IMR-90 (cell line): ENCODE measurements around the gene FMN2. TPM values are rescaled to one million over a fixed set of nuclear protein-coding genes. Genes with fewer than 3 reads are reported as not detected.
"Not testable (repeated sequence)": the region's sequence is repeated elsewhere in the genome, so short reads cannot be mapped to it uniquely, and the experiment has no call there.

Experiments
- ATAC-seq: fragments of 200-7000 bp; cut with Tn5 transposase; 2 replicates; pipeline ENCODE4 v1.9.1; 2020; ENCODE audit warnings: low read depth, mild to moderate bottlenecking, moderate library complexity
- BruUV-seq: library from RNA; stranded (reverse); fragments of 400-500 nt; replicated peaks from 2 replicates; lab custom pipeline; 2021; lab: Mats Ljungman, UMichigan
- CTCF ChIA-PET: fragments of 300-600 bp; formaldehyde crosslinking; extraction: SDS; loops from one replicate; lab custom pipeline; 2021; ENCODE audit warnings: antibody characterized with exemption; lab: Yijun Ruan, JAX
- POLR2A ChIA-PET: fragments of 300-600 bp; sonication (Branson Sonifier 250); formaldehyde crosslinking; loops from one replicate; lab custom pipeline; 2022; ENCODE audit warnings: antibody characterized with exemption; ENCODE audit not compliant: unreplicated experiment; lab: Charles Lee
- DNase-seq: peaks from one replicate; pipeline ENCODE4 v3.0.0; 2013
- H2AFZ ChIP-seq: replicated peaks from 2 replicates; pipeline ENCODE3; 2013; ENCODE audit warnings: low read length, mild to moderate bottlenecking; ENCODE audit not compliant: poor library complexity
- H2AK5ac ChIP-seq: 2 replicates; pipeline ENCODE4 v1.6.1; 2013; ENCODE audit warnings: low read depth, low read length, inconsistent platforms
- H2AK9ac ChIP-seq: replicated peaks from 2 replicates; pipeline ENCODE3; 2013; ENCODE audit warnings: mild to moderate bottlenecking, low read depth, low read length, moderate library complexity; ENCODE audit not compliant: poor library complexity
- H2BK120ac ChIP-seq: 2 replicates; pipeline ENCODE4 v1.6.1; 2013; ENCODE audit warnings: low read depth, low read length, inconsistent platforms
- H2BK15ac ChIP-seq: 3 replicates; pipeline ENCODE4 v1.6.1; 2013; ENCODE audit warnings: low read depth, low read length, inconsistent platforms
- H2BK20ac ChIP-seq: 2 replicates; pipeline ENCODE4 v1.6.1; 2013; ENCODE audit warnings: low read depth, mild to moderate bottlenecking, inconsistent platforms, low read length, moderate library complexity
- H2BK5ac ChIP-seq: 2 replicates; pipeline ENCODE4 v1.6.1; 2013; ENCODE audit warnings: mild to moderate bottlenecking, low read depth, low read length, inconsistent platforms; ENCODE audit not compliant: poor library complexity, severe bottlenecking
- H3K14ac ChIP-seq: replicated peaks from 2 replicates; pipeline ENCODE4 v1.6.1; 2013; ENCODE audit warnings: low read depth, low read length, inconsistent platforms
- H3K18ac ChIP-seq: 2 replicates; pipeline ENCODE4 v1.6.1; 2013; ENCODE audit warnings: low read depth, low read length, control low read depth
- H3K23ac ChIP-seq: 2 replicates; pipeline ENCODE4 v1.6.1; 2013; ENCODE audit warnings: low read depth, low read length, inconsistent platforms
- H3K27ac ChIP-seq: 2 replicates; pipeline ENCODE4 v1.5.1; 2013; ENCODE audit warnings: mild to moderate bottlenecking, control low read depth, low read length; ENCODE audit not compliant: insufficient read depth
- H3K27me3 ChIP-seq: 2 replicates; pipeline ENCODE4 v1.6.1; 2013; ENCODE audit warnings: low read length; ENCODE audit not compliant: control insufficient read depth, insufficient read depth
- H3K36me3 ChIP-seq: 2 replicates; pipeline ENCODE4 v1.6.1; 2013; ENCODE audit warnings: low read length, mixed read lengths; ENCODE audit not compliant: control insufficient read depth, insufficient read depth
- H3K4ac ChIP-seq: 2 replicates; pipeline ENCODE4 v1.6.1; 2013; ENCODE audit warnings: low read depth, low read length, inconsistent platforms
- H3K4me1 ChIP-seq: 2 replicates; pipeline ENCODE4 v1.6.1; 2013; ENCODE audit warnings: low read length, mixed read lengths; ENCODE audit not compliant: control insufficient read depth, insufficient read depth
- H3K4me2 ChIP-seq: 2 replicates; pipeline ENCODE4 v1.6.1; 2013; ENCODE audit warnings: low read depth, mild to moderate bottlenecking, control low read depth, low read length, moderate library complexity
- H3K4me3 ChIP-seq: 2 replicates; pipeline ENCODE4 v1.5.1; 2013; ENCODE audit warnings: low read depth, mild to moderate bottlenecking, control low read depth, low read length, moderate library complexity; ENCODE audit not compliant: insufficient read depth
- H3K56ac ChIP-seq: 2 replicates; pipeline ENCODE4 v1.6.1; 2013; ENCODE audit warnings: low read length, inconsistent platforms; ENCODE audit not compliant: insufficient read depth; ENCODE audit errors: extremely low read depth
- H3K79me1 ChIP-seq, 2 experiments: 2 replicates each; pipeline ENCODE4 v1.6.1; 2013; ENCODE audit warnings: low read length in 2 of 2, inconsistent platforms in 1 of 2, low read depth in 1 of 2
- H3K9ac ChIP-seq: 2 replicates; pipeline ENCODE4 v1.6.1; 2013; ENCODE audit warnings: low read depth, low read length, control low read depth
- H3K9me1 ChIP-seq: 2 replicates; pipeline ENCODE4 v1.6.1; 2013; ENCODE audit warnings: low read length, inconsistent platforms; ENCODE audit not compliant: insufficient read depth
- H3K9me3 ChIP-seq: 2 replicates; pipeline ENCODE4 v1.6.1; 2013; ENCODE audit warnings: low read length; ENCODE audit not compliant: control insufficient read depth, insufficient read depth
- H4K20me1 ChIP-seq: 2 replicates; pipeline ENCODE4 v1.6.1; 2013; ENCODE audit warnings: low read length, inconsistent platforms; ENCODE audit not compliant: insufficient read depth
- H4K5ac ChIP-seq: 2 replicates; pipeline ENCODE4 v1.6.1; 2013; ENCODE audit warnings: mild to moderate bottlenecking, low read depth, low read length, control low read depth
- H4K8ac ChIP-seq, 2 experiments: 2 replicates each; pipeline ENCODE4 v1.6.1; 2013; ENCODE audit warnings: low read depth in 2 of 2, low read length in 2 of 2, control low read depth in 1 of 2, inconsistent platforms in 1 of 2
- H4K91ac ChIP-seq: 2 replicates; pipeline ENCODE4 v1.6.1; 2013; ENCODE audit warnings: low read depth, low read length, inconsistent platforms; ENCODE audit not compliant: insufficient read depth
- WGBS, 2 experiments: methylation state at CpG; one replicate each; pipeline versions ENCODE4 v1.1.5 to v1.1.7; 2013; ENCODE audit warnings: missing lambda C conversion rate in 2 of 2; ENCODE audit not compliant: insufficient read length in 1 of 2; ENCODE audit errors: extremely low coverage in 2 of 2; 5-methylcytosine and 5-hydroxymethylcytosine counted together
- dilution Hi-C: fragments of 300-500 bp; cut with HindIII; formaldehyde crosslinking; loops from one replicate; pipeline ENCODE4 v1.14.3; 2018; ENCODE audit warnings: low sequenced_read_pairs; ENCODE audit not compliant: unreplicated experiment
- in situ Hi-C: fragments of 300-500 bp; cut with MboI; formaldehyde crosslinking; loops from 3 replicates; pipeline ENCODE4 v1.14.3; 2019; ENCODE audit warnings: low sequenced_read_pairs, inconsistent platforms, mixed read lengths
- intact Hi-C: fragments of 100-400 bp; cut with micrococcal nuclease; formaldehyde crosslinking; loops from 2 replicates; pipeline ENCODE4 v1.10.0; 2022
- polyA plus RNA-seq, 3 experiments: library from polyadenylated mRNA; depleted of rRNA; stranded (reverse); fragments of >200 nt; gene quantifications; 2 replicates each; pipeline ENCODE4 v1.2.3, GENCODE V29; 2012; ENCODE audit warnings: low replicate concordance in 1 of 3
- total RNA-seq: library from RNA; depleted of rRNA; stranded (reverse); fragments of >200 nt; gene quantifications from 2 replicates; pipeline ENCODE4 v1.2.3, GENCODE V29; 2012

The FMN2 gene
- total and polyA plus RNA-seq, 2 of the 4 experiments (the other 2 are of a cell fraction) = 29.0 to 35.8 TPM

GRCh38 chr1:240328382-240328781 lies 236.7 kb downstream of the FMN2 start:
- no CpG with 5 or more reads among the region's 1 CpG for WGBS, 2 experiments
- dilution Hi-C loops = not testable (repeated sequence)

More at GRCh38 chr1:240328382-240328781, 236.7 kb downstream of the FMN2 start:
- H2AK9ac ChIP-seq, H2BK15ac ChIP-seq, H3K56ac ChIP-seq, intact Hi-C loops, H4K91ac ChIP-seq, H3K27me3 ChIP-seq, H3K27ac ChIP-seq, H3K14ac ChIP-seq, H4K5ac ChIP-seq, H3K18ac ChIP-seq, H3K23ac ChIP-seq, H3K9me1 ChIP-seq, DNase-seq, H3K9ac ChIP-seq, H3K36me3 ChIP-seq, H2BK120ac ChIP-seq, H4K8ac ChIP-seq, POLR2A ChIA-PET, CTCF ChIA-PET, in situ Hi-C loops, H3K9me3 ChIP-seq, H3K4me1 ChIP-seq, H3K4ac ChIP-seq, H3K4me2 ChIP-seq, H4K20me1 ChIP-seq, H2BK20ac ChIP-seq, H2AFZ ChIP-seq, ATAC-seq, H3K4me3 ChIP-seq, H2BK5ac ChIP-seq, BruUV-seq, H2AK5ac ChIP-seq: not testable (repeated sequence)
- peaks cover 12 to 32% of the 10 kb centered on the region in 2 experiments for H3K79me1 ChIP-seq
